Measurements from ENCODE around the gene EBF3.

The EBF3 gene

DNA sequence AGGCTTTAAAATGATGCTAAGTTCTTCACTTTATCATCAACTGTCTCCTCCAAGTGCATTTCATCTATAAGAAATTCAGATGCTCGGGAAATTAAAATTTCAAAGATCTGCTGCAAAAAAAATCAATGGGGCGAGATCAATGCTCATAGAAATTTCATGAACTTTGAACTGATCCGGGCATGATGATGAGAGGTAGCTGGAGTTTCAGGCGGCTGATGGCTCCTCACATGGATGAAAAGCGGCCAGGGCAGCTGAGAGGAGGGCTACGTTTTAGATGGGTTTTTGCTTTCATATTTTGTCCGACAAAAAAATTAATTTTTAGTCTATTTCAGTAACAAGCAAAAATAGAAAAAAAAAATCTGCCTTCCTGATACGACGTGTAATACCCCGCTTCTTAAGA, 109.9 kb downstream of the EBF3 start:
- DNase-seq (ENCODE audit: low read depth, low spot score), result no peak

DNA sequence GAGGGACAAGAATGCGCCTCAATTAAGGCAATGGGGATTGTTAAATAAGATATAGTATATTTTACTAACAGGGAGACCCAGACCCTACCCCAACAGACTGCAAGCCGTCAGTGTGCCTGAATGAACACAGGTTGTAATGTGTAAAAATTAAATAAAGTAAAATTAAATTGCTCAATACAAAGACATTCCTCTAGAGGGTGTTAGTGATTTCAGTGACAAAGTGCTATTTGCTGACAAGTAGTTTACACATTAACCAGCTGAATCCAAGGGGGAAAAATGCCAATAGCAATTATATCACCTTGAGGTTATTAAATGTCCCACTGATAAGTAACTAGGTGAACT, 110.5 kb downstream of the EBF3 start:
- no peak for DNase-seq (ENCODE audit: low read depth, low spot score)

DNA sequence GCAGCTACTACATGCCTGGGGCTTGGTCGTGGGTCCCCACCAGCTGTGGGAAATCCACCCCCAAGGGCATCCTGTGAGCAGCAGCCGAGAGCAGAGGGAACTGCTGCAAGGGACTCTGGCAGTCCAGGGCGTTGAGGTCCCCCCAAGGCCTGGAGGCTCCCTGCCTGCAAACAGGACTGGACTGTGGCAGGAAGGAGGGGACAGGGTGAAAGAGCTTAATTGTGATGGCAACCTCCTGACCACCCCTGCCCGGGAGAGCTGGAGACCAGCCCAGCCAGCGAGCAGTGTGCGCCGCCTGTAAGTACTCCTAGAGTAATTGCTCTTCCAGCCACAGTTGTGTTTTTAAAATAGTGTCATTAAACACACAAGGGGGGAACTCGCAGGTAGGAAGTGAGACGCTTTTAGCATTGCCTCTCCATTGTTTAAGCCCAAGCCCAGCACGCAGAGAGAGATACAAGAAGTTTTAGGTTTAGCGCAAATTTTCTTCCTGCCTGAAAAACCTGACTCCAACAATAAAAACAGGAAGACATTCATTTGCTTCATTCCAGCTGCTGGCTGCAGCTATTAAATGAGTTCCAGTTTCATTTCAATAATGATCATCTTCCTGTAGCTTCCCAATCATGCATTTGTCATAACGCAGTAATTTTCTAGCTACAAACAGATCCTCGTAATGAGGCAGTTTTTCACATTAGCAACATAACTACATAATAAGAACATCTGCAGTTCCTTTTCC, 111.1 kb downstream of the EBF3 start:
- no peak for DNase-seq (ENCODE audit: low read depth, low spot score)

DNA sequence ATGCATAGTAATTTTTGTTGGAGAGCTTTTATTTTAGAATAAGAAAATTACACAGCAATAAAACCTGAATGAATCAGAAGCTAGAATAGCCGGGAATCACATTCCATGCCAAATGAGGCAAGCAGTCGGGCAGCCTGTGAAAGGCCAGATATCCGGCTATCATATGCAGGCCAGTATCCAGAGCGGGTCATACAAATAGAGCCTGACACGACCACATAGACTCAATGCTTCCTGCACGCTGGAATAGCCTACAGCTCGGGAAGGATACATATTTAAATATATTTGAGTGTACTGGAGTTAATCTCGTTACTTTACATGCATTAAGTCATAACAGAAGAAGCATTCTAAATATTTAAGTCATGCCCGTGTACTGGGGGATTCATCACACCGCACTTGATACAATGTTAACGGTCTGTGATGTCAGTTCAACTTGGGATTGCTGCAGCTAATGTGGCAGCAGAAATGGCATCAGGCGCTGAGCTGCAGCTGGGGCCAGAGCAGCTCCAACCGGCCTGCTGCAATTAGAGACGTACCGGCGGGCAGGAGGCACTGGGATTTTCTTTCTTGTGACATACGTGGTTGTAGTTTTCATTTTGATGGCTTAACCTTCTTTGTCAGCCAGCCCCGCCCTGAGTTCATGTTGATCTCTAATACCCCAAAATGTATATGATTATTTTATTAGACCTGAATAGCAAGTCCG, 112.0 kb downstream of the EBF3 start:
- DNase-seq (ENCODE audit: low read depth, low spot score), result no peak

DNA sequence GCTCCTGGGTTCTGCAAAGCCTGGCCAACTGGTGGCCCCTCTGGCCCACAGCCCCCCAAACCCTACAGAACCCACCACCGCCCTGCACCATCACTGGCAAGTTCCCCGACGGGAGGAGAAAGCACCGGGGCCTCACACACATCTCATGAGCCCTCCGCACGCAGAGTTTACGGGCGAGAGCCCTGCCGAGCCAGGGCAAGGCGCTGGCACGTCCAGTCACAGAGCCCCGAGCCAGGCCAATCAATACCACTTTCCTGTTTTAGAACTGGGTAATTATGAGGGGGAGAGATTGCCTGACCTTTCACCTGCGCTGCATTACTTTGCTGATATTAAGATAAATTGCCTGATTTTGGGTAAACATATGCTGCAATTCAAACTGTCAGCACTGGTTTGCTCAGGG, 113.3 kb downstream of the EBF3 start:
- DNase-seq (ENCODE audit: low read depth, low spot score), result no peak

DNA sequence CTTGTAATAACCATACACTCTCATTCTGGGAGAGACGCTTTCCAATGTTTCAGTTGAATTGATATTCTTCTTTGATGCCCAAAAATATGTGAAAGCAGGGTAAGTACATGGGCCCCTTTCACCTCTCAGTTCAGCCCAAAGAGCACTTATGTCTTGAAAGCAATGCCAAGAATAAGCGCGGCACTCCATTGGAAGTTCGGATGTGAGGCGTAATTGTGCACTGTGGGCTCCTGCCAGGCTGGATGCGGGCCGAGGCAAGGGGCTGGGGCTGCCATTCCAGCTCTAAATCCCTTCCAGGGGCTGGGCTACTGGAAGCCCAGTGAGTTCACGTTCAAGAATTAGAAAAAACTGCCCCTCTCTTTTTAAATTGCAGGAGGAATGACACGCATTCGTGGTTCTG, 113.8 kb downstream of the EBF3 start:
- DNase-seq (ENCODE audit: low read depth, low spot score), result no peak

DNA sequence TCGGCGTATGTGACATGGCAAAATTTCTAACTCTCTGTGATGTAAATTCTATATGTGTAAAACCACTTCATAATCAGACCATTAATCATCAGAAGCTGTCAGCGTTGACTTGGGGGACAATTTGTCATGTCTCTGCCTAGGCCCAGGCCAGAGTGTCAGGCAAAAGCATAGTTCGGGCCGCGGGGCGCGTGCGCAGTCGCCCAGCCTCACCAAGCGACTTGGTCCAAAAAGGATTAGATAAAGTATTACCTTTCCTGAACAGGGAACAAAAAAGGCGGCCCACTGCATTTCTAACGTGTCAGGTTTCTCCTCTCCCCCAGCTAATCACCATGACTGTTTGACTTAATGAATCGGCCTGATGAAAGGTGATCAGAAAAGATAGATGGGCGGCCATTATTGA, 114.2 kb downstream of the EBF3 start:
- DNase-seq (ENCODE audit: low read depth, low spot score), result no peak

DNA sequence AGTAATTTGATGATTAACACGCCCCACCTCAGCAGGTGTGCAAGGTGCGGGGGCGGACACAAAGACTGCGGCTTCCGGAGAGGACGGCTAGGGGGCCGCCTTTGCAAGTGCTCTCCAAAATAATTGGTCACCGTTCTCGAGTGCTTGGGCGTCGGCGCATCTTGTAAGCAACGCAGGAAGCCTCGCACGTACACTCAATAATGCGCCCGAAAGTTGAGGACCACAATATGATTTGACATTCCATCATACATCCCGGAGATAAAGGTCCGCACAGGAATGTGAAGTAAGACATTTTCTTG, 114.7 kb downstream of the EBF3 start:
- no peak for DNase-seq (ENCODE audit: low read depth, low spot score)

DNA sequence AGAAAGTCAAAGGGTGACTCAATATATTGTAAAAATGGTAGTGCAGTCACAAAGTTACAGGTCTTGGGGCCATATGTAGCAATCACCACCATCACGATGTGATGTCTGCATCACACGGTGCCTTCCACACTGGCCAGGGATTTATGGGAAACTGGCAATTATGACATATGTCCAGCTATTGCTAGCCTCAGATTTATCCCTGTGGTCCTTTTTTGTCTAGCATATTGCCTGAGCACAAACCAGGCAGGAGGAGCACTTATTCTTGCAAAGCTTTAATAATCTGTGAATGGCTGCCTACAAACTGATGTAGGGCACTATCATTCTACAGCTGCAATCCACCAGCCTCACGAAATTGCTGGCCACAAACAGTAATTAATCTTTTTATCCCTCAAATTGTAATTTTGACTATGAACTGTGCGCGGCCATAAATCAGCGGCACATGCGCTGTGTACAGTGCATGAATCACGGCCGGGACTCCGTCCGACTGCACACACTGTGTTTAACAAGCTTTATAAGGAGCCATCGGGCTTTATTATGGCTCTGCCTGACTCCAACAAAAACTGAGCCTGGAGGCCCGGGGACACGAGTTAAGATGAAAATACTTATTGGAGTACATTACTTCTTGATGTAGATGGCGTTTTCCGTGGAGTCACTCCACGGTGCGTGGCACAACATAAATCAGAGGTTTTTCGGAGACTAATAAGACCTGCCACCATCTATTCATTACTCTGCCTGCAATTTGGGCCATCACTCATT, 115.2 kb downstream of the EBF3 start:
- no peak for DNase-seq (ENCODE audit: low read depth, low spot score)

DNA sequence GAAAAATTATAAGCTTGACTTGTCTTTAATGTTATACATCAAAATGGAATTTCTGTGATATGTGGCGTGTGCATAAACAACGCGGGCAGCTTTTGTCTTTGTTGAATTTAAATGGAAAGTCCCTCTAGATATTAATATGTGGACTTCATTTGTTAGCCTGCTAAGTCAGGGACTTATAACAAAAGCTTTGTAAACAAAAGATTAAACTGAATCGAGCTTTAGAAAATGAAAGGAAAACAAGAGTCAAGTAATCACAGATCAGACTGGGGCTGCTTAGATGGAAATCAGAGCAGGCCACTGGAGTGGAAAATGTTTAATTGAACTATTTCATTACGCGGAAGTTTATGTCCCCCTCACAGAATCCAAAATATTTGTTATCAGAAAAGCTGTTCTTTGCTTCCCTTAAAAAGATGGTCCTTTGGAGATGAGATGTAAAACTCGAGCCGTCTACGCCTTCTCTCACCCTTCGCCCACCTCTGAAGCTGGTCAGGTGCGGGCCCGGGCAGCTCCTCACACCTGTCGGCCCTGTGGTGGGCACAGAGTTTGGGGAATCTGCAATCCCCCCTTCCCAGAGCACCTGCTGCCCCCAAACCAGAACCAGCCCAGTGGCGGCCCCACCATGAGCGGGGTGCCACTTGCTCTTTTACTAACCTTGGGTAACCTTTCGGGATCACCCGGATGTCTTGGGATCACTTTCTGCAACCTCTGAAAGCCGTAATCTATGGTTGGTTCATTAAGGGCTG, 116.2 kb downstream of the EBF3 start:
- DNase-seq (ENCODE audit: low read depth, low spot score), result no peak

DNA sequence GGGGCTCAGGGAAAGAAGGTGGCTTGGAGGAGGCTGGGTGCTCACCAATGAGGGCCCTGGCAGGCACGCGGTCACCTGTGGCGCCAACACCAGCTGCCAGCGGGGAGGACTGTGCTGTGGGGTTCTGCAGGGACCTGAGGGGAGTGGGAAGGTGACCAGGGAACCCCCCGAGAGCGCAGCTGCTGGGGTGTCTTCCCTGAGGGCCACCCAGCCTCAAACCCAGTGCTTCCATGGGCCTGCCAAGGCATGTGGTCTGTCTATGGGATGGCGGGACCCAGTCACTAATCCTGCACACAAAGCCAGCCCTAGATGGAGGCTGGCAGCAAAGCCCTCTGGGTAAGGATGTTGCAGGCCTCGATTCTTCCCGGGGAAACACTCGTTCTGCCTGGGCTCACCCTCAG, 117.1 kb downstream of the EBF3 start:
- no peak for DNase-seq (ENCODE audit: low read depth, low spot score)

DNA sequence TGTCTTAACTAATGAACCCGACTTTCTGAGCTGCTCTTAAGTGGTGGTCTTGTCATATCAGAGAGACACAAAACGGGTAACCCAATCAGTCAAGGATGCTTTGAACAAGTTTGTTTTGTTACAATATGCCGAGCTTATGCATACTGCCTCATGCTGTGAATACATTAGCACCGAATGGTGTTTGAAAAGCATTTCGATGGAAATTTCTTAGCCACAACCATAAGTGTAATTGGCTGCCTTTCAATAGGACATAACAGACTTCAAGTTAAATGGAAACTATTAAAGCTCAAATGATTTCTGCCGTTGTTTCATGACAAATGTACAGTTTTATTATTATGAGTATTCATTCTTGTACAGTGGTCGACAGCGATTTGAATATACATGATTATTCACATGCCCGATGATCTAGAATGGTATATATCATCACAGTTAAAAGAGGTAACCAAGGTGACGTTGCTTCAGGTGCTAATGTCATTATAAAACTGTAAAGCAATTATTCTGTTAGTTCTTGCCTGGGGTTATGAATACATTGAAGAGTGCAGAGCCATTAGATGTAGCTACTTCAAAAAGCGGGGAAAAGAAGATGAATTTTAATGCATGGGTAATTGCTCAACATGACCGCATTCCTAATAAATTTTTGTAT, 118.8 kb downstream of the EBF3 start:
- no peak for DNase-seq (ENCODE audit: low read depth, low spot score)

DNA sequence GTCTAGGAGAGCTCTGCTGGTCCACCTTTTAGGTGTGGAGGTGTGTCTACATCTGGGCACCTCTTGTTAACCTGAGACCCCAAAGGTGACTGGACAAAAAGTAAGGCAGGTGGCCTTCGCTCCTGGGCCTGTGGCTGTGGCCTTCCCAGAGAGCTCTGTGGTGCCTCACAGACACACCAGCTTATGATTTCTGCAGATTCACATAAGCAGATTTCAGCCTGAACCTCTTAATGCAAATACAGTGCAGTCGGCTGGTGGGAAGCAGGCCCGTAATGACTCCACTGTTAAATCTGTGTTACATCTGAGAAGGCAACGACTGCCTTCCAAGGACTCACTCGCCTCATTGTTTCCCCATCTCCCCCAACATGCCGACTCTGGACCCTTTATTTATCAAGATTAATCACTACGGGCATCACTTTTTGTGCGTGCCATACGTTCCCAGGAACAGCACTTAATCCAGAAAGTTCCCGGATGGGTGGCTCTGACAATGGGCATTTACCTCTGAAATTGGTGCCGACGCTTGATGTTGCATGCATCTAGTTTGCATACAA, 119.8 kb downstream of the EBF3 start:
- no peak for DNase-seq (ENCODE audit: low read depth, low spot score)

DNA sequence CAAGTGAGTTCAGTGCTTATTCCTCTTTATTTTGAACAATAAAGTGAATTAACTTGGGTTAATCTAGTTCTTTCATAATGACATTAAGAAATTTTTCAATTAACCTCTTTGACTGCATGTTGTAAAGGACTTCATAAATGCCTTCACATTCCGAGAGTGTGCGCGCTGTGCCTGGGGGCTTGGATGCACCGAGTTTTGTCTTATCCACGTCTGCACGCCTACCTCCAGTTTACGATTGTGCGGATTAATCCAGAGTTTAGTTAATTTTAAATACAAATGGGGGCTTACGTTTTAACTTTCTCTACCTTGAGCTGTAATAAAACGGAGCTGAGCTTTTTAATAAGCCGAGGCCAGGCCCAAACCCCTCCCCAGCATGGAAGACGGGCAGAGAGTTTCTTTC, 120.4 kb downstream of the EBF3 start:
- no peak for DNase-seq (ENCODE audit: low read depth, low spot score)

DNA sequence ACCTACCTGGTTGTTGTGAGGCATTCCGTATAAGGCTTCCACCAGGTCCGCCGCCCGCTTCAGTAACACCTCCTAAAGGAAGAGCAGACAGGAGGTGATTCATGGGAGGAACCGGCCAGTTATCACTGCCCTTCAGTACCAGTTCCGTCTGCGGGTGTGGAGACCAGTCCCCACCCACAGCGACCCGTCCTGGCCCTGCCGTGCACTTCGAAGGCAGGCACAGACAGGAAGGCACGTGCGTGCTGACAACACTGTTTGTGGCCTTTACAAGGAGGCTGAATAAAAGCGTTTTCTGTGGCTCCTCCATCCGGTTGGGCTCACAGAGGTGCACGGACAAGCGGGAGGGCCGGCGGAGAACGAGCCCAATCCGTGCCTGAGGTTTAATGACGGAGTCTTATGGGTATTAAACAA, 120.9 kb downstream of the EBF3 start:
- DNase-seq (ENCODE audit: low read depth, low spot score), result no peak

DNA sequence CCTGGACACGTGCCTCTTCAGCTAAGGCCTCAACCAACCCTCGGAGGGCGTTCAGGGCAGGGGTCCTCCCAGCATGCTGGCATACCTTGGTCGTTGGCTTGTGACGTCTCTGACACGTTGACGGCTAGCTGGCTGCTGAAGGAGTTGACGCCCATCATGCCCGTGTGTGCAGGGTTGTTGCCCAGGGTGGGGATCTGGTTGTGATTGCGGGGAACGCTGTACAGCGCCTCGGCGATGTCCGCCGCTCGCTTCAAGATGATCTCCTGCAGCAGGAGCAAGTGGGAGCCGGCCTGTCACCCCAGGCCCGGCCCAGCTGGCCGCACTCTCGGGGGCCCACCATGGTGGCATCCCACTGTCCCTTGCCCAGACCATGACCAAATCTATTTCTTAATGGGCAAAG, 122.0 kb downstream of the EBF3 start:
- DNase-seq (ENCODE audit: low read depth, low spot score), result no peak

DNA sequence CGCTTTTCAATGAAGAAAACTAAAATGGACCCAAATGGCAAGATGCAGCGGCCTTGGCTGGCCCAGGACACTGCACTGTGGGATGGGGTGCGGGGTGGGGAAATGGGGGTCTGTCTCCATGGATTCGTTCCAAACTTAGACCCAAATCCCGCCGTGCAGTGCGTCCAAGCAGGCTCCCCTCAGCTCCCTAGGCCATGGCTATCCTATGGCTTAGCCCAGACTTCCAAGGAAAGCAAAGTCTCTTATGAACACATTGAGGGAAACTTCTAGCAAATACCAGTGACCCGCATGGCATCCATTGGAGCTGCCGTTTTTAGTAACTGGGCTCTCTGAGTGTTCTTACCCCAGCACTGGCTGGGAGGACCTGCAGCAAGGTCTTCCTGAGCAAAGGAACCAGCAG, 122.5 kb downstream of the EBF3 start:
- DNase-seq (ENCODE audit: low read depth, low spot score), result no peak

DNA sequence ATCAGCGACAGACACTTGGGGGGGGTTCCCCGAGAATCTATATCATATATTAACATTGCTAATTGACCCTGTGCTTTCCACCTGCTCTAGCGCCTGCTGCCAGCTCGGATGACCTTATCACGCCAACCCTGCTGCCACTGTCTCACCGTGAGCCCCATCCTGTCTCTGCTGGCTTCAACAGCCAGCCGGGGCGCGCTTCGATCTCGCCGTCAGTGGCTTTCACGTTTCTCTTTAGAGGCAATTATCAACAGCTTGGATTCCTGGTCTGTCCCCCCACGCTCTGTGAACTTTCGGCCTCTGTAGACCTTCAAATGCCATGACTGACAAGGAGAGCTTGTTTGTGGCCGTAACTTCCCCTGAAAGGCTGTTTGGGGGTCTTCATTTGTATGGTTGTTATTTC, 123.0 kb downstream of the EBF3 start:
- DNase-seq (ENCODE audit: low read depth, low spot score), result no peak

DNA sequence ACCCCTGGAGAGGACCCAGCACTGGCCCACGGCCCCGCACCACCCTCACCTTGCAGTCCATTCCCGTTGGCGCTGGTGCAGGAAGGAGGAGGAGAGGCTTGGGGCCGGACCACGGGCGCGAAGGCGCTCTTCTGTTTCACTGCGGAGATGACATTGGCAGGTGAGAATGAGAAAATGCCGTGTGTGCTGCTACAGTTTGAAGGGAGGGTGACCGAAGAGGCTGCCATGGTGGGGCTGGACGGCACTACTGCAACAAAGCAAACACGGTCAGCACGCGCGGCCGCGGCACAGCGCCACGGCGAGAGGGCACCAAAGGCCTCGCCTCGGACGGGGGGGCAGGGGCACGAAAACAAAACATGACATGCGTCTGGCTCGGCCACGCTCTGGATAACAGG, 123.9 kb downstream of the EBF3 start:
- no peak for DNase-seq (ENCODE audit: low read depth, low spot score)

DNA sequence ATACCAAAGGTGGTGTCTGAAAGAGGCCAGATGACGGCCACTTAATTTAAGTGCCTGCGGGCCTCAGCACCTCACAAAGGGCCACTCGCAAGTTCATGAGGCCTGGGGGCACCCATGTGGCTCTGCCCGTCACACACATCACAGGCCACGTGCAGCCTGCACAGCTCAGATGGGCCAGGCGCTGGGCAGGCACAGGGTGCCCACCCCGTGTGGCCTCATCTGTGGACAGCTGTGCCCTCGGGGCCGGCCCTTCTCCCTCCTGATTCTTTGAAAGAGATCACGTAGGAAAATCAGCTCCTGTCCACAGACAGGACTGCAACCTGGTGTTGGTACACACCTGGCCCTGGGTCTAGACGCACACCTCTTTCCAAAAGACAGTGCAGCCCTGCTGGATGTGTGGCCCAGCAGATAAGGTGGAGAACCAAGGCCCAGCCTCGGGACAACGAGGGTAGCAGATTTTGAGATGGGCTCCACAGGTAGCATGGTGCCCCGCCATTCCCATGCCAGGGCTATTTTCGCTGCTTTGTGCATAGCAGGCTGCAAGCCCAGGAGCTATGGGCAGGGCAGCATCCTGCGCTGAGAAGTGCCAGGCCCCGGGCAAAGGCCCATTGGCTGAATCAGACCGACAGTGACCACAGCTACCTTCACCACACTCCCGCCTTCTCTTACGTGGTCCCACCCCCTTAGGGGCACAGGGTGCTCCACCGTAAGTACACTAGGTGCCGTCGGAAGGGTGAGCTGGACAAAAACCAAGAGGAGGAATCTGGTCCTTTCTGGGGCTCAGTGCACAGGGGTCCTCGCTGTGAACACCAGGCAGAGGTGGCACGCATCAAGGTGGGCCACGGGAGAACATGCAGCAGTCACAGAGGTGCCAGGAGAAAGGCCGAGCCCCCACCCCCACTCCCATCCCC, 124.5 kb downstream of the EBF3 start:
- no peak for DNase-seq (ENCODE audit: low read depth, low spot score)

DNA sequence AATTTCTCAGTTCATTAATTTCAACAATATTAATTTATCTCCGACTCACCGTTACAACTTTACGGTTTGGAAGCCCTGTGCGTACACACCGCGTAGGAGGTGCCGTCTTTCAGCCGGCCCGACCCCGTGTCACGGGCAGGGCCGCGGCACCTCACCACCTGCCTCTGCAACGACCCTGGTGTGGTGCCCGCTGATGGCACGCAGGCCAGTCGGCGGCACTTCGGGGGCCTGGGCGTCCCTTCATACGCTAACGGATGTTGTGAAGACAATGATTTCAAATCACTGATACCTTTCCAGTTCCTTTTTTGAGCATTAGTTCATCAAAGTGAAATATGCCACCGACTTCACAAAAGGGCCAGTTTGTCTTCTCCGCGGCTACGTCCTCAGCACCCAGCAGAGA, 125.3 kb downstream of the EBF3 start:
- no peak for DNase-seq (ENCODE audit: low read depth, low spot score)
